H4 (cell line): ENCODE data around the gene ZDHHC12. TPM values are rescaled to one million over a fixed set of nuclear protein-coding genes. Genes with fewer than 3 reads are reported as not detected.
"Not testable (repeated sequence)": the region's sequence is repeated elsewhere in the genome, so short reads cannot be mapped to it uniquely, and the experiment has no call there.

ENCODE experiments used
- DNase-seq: peaks from one replicate; pipeline ENCODE4 v3.0.0-alpha.2; 2015; ENCODE audit warnings: low spot score
- total RNA-seq: library from RNA; depleted of rRNA; stranded (reverse); fragments of >200 nt; shearing (Covaris generic); gene quantifications from 2 replicates; pipeline ENCODE4 v1.2.3, GENCODE V29; 2014

ZDHHC12 gene
- total RNA-seq, 1 experiment from 2014 or later: 46.4 TPM

DNA sequence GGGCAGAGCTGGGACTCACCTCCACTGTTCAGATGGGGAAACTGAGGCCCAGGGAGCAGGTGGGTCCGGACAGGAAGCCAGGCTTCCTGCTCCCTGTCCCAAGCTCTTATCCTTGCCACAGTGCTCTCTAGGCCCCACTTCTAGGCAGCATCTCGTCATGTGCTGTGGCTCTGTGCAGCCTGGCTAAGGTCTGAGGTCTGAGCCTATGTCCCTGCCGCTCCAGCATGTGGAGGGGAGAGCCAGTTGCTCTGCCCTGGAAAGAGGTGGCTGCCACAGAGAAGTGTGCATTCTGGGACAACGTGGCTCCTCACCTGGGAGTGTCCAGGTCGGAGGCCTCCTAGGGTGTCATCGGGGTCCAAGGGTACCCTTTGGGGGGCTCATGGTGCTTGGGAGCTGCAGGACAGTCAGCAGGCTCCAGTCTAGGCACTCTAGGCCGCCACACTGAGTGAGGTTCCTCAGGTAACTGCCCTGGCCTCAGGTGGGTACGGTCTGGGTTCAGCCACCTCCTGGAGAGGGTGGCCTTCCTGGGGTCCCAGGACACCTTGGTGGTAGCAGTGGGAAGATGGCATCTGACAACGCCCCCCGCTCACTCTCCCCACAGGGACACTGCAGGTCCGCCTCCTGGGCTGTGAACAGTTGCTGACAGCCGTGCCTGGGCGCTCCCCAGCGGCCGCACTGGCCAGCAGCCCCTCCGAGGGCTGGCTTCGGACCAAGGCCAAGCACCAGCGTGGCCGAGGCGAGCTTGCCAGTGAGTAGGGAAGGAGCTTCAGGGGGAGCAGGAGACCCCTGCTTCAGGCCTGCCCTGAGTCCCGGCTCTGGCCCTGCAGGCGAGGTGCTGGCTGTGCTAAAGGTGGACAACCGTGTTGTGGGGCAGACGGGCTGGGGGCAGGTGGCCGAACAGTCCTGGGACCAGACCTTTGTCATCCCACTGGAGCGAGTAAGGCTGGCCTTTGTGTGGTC lies 11.2 kb downstream of the ZDHHC12 start:
- DNase-seq: no peak

DNA sequence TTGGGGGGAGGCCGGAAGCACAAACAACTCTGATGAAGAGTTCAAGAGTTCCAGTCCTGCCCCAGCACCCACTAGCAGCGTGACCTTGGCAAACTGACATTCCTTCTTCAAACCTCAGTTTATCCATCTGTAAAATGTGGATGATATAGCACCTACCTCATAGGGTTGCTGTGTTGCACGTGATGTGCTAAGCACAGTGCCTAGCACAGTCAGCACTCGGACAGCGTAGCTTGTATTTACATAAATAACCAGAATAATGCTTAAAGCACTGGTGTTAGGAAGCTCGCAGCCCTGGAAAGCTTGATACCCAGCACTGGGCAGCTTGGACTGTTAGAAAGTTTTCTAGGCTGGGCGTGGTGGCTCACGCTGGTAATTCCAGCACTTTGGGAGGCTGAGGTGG lies 16.5 kb downstream of the ZDHHC12 start:
- no peak for DNase-seq

DNA sequence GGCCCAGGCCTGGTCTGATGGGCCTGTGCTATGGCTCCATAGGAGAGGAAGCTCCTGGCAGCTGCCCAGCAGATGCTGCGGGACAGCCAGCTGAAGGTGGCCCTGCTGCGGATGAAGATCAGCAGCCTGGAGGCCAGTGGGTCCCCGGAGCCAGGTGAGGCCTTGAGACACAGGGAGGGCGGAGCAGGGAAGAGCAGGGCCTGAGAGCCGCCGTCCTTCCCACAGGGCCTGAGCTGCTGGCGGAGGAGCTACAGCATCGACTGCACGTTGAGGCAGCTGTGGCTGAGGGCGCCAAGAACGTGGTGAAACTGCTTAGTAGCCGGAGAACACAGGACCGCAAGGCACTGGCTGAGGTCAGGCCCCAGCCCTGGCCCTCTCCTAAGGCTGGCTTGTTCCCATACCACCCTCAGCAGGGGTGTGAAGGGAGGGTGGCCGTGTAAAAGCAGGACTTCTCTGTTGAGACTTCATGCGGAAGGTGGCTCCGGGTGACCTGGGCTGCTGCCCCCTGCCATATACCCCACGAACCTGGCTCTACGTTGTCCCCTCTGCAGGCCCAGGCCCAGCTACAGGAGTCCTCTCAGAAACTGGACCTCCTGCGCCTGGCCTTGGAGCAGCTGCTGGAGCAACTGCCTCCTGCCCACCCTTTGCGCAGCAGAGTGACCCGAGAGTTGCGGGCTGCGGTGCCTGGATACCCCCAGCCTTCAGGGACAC lies 17.1 kb downstream of the ZDHHC12 start:
- no peak for DNase-seq

DNA sequence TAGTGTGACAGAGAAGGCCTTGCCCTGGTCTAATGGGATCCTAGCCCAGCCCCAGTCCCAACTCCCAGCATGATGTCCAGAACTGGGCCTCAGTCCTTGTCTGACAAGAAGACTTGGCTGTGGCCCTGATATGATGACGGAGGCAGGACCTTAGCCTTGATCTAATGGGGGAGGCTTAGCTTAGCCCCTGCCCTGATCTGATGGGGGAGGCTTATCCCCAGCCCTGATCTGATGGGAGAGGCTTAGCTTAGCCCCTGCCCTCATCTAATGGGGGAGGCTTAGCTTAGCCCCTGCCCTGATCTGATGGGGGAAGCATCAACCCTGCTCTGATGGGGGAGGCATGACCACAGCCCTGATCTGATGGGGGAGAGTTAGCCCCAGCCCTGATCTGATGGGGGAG lies 17.9 kb downstream of the ZDHHC12 start:
- no peak for DNase-seq

DNA sequence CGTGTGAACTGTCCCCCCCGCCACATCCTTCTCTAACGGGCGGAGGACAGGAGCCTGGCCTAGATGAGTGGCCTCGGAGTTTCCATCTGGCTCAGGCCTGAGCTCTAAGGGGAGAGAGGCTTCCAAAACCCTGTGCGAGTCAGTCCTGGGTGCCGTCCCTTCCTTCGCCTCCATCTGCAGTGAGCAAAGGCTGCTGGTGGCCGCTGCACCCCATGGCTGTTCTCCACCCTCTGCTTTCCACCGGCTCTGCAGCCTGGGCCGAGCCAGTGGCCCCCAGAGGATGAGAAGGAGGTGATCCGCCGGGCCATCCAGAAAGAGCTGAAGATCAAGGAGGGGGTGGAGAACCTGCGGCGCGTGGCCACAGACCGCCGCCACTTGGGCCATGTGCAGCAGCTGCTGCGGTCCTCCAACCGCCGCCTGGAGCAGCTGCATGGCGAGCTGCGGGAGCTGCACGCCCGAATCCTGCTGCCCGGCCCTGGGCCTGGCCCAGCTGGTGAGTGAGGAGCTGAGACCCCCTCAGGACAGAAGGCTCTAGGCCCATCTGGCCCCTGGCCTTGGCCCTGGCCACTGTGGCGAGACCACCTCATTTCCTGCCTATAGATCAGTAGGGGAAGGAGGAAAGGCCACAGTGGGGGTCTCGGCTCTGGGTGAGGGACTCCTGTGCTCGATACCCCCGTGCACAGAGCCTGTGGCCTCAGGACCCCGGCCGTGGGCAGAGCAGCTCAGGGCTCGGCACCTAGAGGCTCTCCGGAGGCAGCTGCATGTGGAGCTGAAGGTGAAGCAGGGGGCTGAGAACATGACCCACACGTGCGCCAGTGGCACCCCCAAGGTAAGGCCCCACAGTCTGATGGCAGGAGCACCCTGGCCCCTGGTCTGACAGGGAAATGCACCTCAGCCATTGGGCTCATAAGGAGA lies 18.6 kb downstream of the ZDHHC12 start:
- DNase-seq: no peak

DNA sequence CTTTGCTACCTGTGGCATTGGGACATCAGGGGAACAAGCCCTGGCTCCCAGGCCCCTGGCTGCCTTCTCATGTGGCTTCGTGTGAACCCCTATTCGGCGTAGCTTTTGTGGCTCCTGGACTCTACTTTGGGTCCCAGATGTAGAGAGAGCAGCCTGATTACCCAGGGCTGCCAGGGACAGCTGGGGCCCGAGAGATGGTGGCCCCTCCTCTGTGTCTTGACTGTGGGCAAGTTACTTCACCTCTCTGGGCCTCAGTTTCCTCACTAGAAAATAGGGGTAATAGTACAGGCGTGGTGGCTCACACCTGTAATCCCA lies 19.6 kb downstream of the ZDHHC12 start:
- no peak for DNase-seq

DNA sequence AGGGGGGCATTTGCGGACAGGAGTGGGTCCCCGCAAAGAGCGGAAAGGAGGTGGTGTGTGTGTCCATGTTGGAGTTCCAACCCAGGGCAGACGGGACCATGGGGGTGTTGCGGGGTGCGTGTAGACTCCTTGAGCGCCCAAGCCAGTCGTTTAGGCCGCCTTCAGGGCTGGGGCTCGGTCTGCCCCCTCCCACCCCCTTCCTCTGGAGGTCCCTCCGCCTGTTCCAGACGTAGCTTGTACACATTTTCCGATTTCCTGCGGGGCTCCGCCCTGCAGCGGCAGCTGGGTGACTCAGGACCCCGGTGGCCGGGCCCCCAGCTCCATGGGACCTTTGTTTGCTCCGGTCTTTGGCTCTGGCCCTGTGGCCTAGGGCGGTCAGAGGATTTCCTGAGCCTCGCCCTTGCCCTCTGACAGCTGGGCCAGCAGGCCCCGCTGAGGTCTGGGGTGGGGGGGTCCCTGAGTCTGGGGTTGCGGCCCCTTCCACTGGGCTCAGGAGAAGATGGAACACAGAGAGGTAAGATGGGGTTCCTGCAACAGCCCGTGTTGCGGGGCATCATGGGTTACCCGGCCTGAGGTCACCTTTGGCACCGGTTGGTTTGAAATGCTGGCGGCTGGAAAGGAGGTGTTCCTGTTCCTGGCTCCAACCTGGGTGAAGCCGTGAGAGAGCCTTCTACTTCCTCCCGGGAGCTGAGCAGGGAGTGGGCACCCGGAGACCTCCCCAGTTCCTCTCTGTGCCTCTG lies 20.1 kb downstream of the ZDHHC12 start:
- DNase-seq: no peak

DNA sequence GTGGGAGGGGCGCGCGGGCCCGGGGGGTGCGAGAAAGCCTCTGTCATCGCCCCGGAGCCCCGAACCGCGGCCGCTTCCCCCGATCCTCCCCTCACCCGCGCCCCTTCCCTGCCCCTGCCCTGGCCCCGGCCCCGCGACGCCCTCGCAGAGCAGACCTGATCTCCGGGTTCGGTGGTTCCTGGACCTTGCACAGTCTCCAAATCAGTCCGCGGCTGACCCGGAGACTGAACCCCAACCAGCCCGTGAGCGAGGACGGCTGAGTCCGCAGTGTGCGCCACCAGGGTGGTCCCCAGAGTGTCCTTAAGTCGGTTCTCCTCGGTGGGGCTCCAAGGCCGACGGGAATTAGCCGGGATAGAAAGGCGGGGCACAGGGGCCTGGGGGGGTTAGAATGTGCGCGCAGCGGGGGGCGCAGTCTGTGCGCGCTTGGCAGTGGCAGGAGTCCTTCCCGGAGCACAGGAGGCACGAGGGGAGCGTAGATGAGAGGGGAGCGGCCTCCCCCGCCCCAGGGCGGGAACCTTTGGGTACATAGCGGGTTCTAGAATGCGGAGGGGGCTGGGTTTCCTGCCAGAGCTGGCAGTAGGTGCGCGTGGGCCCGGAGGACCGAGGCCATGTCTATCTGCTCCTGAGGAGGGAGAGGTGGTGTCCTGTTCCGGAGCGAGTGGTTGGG lies 20.8 kb downstream of the ZDHHC12 start:
- no peak for DNase-seq

DNA sequence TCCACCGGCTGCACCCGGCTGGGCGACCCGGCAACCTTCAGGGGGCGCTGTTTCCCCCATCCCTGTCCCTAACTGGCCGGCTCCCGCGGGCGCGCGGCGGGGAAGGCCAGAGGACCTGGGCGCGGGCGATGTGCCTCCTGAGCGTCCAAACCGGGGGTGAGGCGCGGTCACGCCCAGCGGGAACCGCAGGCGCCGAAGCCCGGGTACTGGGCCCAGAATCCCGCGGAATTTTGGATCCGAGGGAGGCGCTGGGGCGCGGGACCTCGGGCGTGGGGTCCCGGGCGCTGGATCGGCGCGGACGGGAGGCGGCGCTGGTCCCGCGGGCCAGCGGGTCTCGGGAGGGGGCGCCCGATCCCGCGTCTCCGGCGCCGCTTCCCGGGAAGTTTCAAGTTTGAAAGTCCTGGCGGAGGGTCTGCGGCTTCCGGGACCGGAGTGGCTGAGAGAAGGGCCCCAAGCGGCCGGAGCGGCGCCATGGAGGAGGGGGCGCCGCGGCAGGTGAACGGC lies 21.4 kb downstream of the ZDHHC12 start, which contains the start of gene PKN3:
TSS of gene PKN3 (plus strand) at position 59 of the 504 bp plus-strand sequence. CDS start at position 472, 413 bp downstream.
- peak; percentile 68 for DNase-seq

DNA sequence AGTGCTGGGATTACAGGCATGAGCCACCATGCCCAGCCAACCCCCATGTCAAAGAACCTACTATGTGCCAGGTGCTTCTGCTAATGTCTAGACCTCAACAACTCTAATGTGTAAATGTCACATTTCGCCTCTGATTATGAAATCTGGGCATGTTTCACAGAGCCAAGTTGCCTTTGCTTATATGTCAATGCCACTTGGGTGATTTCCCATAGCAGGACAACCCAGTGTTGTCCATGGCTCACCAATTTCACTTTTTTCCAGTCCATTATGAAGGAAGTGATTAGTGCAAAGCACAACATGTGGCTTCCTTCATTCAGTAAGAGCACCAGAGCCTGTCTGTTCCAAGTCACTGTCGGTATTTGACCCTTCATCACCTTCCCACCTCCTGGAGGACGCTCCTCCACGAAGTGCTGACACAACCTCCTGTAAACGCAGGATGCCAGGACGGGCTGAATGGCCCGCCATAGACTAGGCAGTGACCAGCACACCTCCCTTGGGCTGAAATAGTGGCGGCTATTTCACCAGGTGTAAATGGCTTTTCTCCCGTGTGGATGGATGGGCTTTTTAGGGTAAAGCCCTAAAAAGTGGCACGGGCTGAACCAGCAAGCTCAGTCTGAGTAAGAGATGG lies 22.6 kb downstream of the ZDHHC12 start:
- peak; percentile 2 for DNase-seq

DNA sequence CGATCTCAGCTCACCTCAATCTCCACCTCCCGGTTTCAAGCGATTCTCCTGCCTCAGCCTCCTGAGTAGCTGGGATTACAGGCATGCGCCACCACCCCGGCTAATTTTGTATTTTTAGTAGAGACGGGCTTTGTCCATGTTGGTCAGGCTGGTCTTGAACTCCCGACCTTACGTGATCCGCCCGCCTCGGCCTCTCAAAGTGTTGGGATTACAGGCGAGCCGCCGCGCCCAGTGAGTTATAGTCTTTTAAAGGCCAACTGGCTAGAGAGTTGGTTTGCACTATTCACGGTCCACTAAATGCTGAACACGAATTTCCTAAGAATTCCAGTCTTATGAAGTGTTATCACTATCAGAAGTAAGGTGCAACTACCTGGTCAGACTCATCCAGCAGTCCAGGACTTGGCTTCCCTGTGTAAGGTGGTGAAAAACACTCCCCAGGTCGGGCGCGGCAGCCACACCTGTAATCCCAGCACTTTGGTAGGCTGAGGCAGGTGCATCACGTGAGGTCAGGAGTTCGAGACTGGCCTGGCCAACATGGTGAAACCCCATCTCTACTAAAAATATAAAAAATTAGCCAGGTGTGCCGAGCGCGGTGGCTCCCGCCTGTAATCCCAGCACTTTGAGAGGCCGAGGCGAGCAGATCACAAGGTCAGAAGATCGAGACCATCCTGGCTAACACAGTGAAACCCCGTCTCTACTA lies 24.7 kb downstream of the ZDHHC12 start:
- DNase-seq: peak; percentile 1

DNA sequence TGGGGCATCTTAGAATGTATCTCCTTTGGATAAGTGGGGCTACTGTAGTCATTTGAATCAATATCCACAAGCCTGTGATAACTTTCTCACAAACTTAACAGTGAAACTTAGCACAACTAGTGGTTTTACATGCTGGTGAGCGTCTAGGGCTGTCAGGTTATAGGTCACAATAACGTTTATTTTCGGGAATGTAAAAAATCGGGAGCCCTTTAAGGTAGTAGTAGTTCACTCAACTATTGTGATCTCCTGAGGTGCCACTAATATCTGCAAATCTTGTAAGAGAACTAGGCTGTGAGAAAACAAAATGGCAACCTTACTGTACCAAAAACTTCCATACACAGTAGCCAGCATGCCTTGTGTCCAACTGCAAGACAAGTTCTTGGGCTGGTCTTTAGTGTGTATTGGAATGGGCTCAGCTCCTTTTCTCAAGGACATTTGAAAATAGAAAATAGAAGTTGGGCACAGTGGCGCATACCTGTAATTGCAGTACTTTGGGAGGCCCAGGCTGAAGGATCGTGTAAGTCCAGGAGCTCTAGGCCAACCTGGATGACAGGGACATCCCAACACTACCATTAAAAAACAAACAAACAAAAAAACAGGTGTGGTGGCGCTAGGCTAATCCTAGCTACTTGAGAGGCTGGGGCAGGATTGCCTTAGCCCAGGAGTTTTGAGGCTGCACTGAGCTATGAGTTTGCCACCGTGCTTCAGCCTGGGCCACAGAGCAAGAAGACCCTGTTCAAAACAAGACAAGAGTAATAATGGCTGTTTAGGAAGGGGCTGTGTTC lies 26.8 kb downstream of the ZDHHC12 start:
- DNase-seq: no peak

DNA sequence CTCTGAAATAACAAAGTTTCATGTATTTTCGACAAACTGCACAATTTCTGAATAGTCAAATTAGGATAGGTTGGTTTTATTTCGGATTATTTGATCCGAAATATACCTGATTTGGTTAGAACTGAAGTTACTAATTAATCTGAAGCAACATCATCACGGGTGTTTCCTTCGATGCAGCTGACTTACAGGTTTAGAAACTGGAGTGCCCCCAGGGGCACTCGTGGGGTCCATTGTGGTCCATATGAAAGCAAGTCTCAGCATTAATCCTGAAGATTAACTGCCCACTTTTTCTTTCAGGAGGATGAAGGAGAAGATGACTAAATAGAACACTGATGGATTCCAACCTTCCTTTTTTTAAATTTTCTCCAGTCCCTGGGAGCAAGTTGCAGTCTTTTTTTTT lies 29.6 kb downstream of the ZDHHC12 start:
- DNase-seq: no peak

DNA sequence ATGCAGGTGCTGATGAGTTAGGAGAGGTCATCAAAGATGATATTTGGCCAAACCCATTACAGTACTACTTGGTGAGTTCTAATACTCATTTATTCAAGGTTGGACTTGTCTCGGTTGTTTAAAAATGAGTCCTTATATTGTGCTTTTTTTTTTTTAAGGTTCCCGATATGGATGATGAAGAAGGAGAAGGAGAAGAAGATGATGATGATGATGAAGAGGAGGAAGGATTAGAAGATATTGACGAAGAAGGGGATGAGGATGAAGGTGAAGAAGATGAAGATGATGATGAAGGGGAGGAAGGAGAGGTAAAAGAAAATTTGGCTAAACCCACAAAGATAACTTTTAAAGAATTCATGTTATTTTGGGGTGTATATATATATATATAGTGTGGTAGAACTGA lies 30.2 kb downstream of the ZDHHC12 start:
- DNase-seq: not testable (repeated sequence)

DNA sequence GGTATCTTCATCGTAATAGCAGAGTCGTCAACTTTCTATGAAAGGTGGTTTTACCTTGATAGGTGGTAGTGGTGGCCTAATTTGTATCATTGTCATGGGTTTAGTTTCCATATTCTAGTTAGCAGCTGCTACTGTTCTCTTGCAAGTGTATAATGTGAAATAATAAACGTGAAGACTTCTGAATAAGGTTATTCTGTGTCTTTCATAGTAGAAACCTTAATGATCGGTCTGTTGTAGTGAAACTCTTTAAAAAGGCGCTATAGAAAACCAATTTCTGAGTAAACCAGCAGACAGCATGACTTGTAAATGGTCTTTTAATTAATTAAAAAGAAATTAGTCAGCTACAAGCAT lies 33.3 kb downstream of the ZDHHC12 start:
- DNase-seq: no peak

DNA sequence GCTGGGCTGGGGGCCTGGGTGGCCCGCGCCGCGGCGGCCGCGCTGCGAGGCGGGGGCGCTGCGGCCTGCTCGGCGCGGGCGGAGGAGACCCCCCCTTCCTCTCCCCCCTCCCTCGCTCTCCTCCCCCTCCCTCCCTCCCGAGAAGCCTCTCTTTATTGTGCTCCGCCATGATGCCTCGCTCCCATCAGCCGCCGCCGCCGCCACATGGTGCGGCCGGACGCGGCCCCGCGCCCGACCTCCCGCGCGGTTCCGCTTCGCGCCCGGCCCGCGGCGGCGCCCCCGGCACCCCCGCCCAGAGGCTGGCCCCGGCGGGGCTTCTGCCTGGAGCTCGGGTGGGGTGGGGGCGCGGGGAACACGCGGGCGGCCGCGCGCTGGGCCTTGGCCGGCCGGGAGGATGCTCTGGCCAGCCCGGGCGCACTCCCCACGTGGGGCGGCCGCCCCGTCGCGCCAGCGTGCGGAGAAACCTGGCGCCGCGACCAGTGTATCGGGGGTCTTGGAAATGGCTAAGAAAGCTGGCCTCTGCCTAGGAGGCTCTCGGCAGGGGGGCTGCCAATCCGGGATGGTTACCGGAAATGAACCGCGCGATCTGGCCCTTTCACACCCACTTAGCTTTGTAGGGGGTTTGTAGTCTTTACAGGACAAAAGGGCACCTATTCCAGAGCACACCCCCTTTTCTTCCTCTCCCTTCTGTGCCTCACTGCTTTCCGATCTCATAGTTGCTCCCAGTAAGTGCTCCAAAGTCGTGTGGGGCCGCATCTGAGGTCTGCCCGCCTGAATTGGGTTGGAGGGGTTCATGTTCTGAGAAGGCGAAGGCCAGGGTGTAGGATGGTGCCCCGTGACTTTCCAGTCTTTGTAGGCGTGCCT lies 33.9 kb downstream of the ZDHHC12 start:
- DNase-seq: peak; percentile 47

DNA sequence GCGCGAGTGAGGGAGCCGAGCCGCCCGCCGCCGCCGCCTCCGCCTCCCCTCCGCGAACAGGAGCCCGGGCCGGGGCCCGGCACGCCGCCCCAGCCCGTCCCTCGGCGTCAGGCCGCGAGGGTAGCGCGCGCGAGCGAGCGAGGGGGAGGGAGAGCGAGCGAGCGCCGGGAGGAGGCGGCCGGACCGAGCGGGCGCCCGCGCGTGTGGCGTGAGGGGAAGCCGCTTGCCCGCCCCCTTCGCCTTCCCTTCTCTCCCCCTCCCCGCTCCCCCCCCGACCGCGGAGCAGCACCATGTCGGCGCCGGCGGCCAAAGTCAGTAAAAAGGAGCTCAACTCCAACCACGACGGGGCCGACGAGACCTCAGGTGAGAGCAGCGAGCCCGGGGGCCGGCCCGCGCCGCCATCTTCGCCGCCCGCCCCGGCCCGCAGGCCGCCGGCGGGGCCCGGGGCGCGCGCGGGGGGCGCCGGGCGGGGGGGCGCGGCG lies 34.6 kb downstream of the ZDHHC12 start:
- peak; percentile 30 for DNase-seq
